ENCODE measurements around the gene MARCHF10.

DNA sequence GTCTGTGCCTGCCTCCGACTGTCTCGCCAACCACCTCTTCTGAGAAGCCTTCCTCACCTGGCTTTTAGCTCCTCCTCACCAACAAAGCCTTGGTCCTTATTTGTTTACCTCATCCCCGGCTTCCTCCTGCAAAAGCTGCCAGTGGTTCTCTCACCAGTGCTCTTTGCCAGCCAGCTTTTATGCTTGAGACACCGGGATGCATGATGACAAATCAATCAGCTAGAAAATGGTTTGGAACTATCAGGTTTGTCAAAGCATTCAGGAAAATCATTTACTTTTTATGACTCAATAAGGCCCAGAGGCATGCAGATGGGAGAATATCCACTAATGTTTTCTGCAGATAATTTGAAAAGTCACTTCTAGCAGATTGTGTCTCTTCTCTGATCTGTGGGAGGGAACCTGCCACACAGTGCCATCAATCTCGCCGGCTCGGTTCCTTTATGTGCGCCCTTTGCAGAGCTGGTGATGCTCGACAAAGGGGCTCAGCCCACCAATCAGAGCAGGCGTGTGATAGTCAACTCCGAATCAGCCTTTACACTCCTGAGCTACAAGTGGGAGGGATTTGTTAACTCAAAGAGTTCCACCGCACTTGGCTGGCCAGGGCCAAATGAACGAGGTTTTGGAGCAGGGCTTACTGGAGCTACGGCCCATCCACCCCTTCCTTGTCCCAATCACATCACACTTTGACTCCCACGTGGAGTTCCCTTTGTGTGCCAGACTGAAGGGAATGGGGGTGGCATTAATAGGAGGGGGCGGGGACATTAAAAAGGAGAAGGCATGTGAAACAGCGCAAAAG lies 94.8 kb downstream of the MARCHF10 start:
- no peak for TF ChIP-seq ZFX (IDR thresholded peaks at IDR 0.05)
- TF ChIP-seq, protein P1, sequence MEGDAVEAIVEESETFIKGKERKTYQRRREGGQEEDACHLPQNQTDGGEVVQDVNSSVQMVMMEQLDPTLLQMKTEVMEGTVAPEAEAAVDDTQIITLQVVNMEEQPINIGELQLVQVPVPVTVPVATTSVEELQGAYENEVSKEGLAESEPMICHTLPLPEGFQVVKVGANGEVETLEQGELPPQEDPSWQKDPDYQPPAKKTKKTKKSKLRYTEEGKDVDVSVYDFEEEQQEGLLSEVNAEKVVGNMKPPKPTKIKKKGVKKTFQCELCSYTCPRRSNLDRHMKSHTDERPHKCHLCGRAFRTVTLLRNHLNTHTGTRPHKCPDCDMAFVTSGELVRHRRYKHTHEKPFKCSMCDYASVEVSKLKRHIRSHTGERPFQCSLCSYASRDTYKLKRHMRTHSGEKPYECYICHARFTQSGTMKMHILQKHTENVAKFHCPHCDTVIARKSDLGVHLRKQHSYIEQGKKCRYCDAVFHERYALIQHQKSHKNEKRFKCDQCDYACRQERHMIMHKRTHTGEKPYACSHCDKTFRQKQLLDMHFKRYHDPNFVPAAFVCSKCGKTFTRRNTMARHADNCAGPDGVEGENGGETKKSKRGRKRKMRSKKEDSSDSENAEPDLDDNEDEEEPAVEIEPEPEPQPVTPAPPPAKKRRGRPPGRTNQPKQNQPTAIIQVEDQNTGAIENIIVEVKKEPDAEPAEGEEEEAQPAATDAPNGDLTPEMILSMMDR (conservative IDR thresholded peaks at IDR 0.05): no peak
